Naive thymus-derived CD8-positive, alpha-beta T cell (primary cell): ENCODE measurements around the gene RASSF3. TPM values are rescaled to one million over a fixed set of nuclear protein-coding genes. Genes with fewer than 3 reads are reported as not detected.

Experiments used
- microRNA-seq: library from miRNA; unstranded; fragments of <30 nt; microRNA quantifications from one replicate; pipeline ENCODE4 v1.2.0, GENCODE V29; 2022; ENCODE audit warnings: borderline microRNAs expressed
- polyA plus RNA-seq, 3 donors: library from polyadenylated mRNA; unstranded; fragments of 300-500 nt; fragmentation: Illumina TruSeq; gene quantifications; one replicate each; pipeline ENCODE4 v1.2.3, GENCODE V29; 2021
- total RNA-seq, 8 experiments: library from RNA in 2 of 8; stranded (reverse) in 2 of 8; gene quantifications; one replicate each; pipeline ENCODE4 v1.2.3 and lab custom pipeline; 2021 to 2026

RASSF3 gene
- total and polyA plus RNA-seq, 5 experiments from 2014 or later, result 5.5 to 177 (median 7.8) TPM

Small RNAs within 50 kb of the gene (microRNA-seq; reads per million reads assigned to microRNA genes)
- gene MIR548C (not detected), gene MIR548Z (not detected)

Other genes with a start within 250 kb of the RASSF3 start
- not detected for gene C12orf56, start 219.7 kb upstream of the RASSF3 start, total RNA-seq
- gene C12orf56, start 219.7 kb upstream of the RASSF3 start, polyA plus RNA-seq, result under 1 TPM in 1 of 3 donors, not detected in 2; 0.08 TPM
- 100 to 1,000 TPM; 100 to 106 TPM for gene XPOT, start 206.1 kb upstream of the RASSF3 start, total RNA-seq
- gene XPOT, start 206.1 kb upstream of the RASSF3 start, polyA plus RNA-seq, result 10 to 100 TPM; 23.6 to 35.8 (median 32.1) TPM
- gene TBK1, start 158.4 kb upstream of the RASSF3 start, total RNA-seq, result 10 to 100 TPM; 12.4 to 15.2 TPM
- 1 to 10 TPM; 6.1 to 9.7 (median 6.6) TPM for gene TBK1, start 158.4 kb upstream of the RASSF3 start, polyA plus RNA-seq
- gene GNS, start 148.9 kb downstream of the RASSF3 start, total RNA-seq, result 10 to 100 TPM; 30.1 to 30.2 TPM
- gene GNS, start 148.9 kb downstream of the RASSF3 start, polyA plus RNA-seq, result 10 to 100 TPM; 36.3 to 39.8 (median 38.0) TPM
- under 1 TPM; 0.63 to 0.65 TPM for gene TBC1D30, start 214.2 kb downstream of the RASSF3 start, total RNA-seq
- under 1 TPM in 2 of 3 donors, not detected in 1; 0.08 to 0.51 TPM for gene TBC1D30, start 214.2 kb downstream of the RASSF3 start, polyA plus RNA-seq